IMR-90 (cell line): ENCODE data around the gene MICOS13. TPM values are rescaled to one million over a fixed set of nuclear protein-coding genes. Genes with fewer than 3 reads are reported as not detected.

ENCODE experiments used
- ATAC-seq: fragments of 200-7000 bp; cut with Tn5 transposase; 2 replicates; pipeline ENCODE4 v1.9.1; 2020; ENCODE audit warnings: low read depth, mild to moderate bottlenecking, moderate library complexity
- BruUV-seq: library from RNA; stranded (reverse); fragments of 400-500 nt; replicated peaks from 2 replicates; lab custom pipeline; 2021; lab: Mats Ljungman, UMichigan
- CTCF ChIA-PET: fragments of 300-600 bp; formaldehyde crosslinking; extraction: SDS; loops from one replicate; lab custom pipeline; 2021; ENCODE audit warnings: antibody characterized with exemption; lab: Yijun Ruan, JAX
- POLR2A ChIA-PET: fragments of 300-600 bp; sonication (Branson Sonifier 250); formaldehyde crosslinking; loops from one replicate; lab custom pipeline; 2022; ENCODE audit warnings: antibody characterized with exemption; ENCODE audit not compliant: unreplicated experiment; lab: Charles Lee
- DNase-seq: peaks from one replicate; pipeline ENCODE4 v3.0.0; 2013
- H2AFZ ChIP-seq: replicated peaks from 2 replicates; pipeline ENCODE3; 2013; ENCODE audit warnings: low read length, mild to moderate bottlenecking; ENCODE audit not compliant: poor library complexity
- H2AK5ac ChIP-seq: 2 replicates; pipeline ENCODE4 v1.6.1; 2013; ENCODE audit warnings: low read depth, low read length, inconsistent platforms
- H2AK9ac ChIP-seq: replicated peaks from 2 replicates; pipeline ENCODE3; 2013; ENCODE audit warnings: mild to moderate bottlenecking, low read depth, low read length, moderate library complexity; ENCODE audit not compliant: poor library complexity
- H2BK120ac ChIP-seq: 2 replicates; pipeline ENCODE4 v1.6.1; 2013; ENCODE audit warnings: low read depth, low read length, inconsistent platforms
- H2BK15ac ChIP-seq: 3 replicates; pipeline ENCODE4 v1.6.1; 2013; ENCODE audit warnings: low read depth, low read length, inconsistent platforms
- H2BK20ac ChIP-seq: 2 replicates; pipeline ENCODE4 v1.6.1; 2013; ENCODE audit warnings: low read depth, mild to moderate bottlenecking, inconsistent platforms, low read length, moderate library complexity
- H2BK5ac ChIP-seq: 2 replicates; pipeline ENCODE4 v1.6.1; 2013; ENCODE audit warnings: mild to moderate bottlenecking, low read depth, low read length, inconsistent platforms; ENCODE audit not compliant: poor library complexity, severe bottlenecking
- H3K14ac ChIP-seq: replicated peaks from 2 replicates; pipeline ENCODE4 v1.6.1; 2013; ENCODE audit warnings: low read depth, low read length, inconsistent platforms
- H3K18ac ChIP-seq: 2 replicates; pipeline ENCODE4 v1.6.1; 2013; ENCODE audit warnings: low read depth, low read length, control low read depth
- H3K23ac ChIP-seq: 2 replicates; pipeline ENCODE4 v1.6.1; 2013; ENCODE audit warnings: low read depth, low read length, inconsistent platforms
- H3K27ac ChIP-seq: 2 replicates; pipeline ENCODE4 v1.5.1; 2013; ENCODE audit warnings: mild to moderate bottlenecking, control low read depth, low read length; ENCODE audit not compliant: insufficient read depth
- H3K27me3 ChIP-seq: 2 replicates; pipeline ENCODE4 v1.6.1; 2013; ENCODE audit warnings: low read length; ENCODE audit not compliant: control insufficient read depth, insufficient read depth
- H3K36me3 ChIP-seq: 2 replicates; pipeline ENCODE4 v1.6.1; 2013; ENCODE audit warnings: low read length, mixed read lengths; ENCODE audit not compliant: control insufficient read depth, insufficient read depth
- H3K4ac ChIP-seq: 2 replicates; pipeline ENCODE4 v1.6.1; 2013; ENCODE audit warnings: low read depth, low read length, inconsistent platforms
- H3K4me1 ChIP-seq: 2 replicates; pipeline ENCODE4 v1.6.1; 2013; ENCODE audit warnings: low read length, mixed read lengths; ENCODE audit not compliant: control insufficient read depth, insufficient read depth
- H3K4me2 ChIP-seq: 2 replicates; pipeline ENCODE4 v1.6.1; 2013; ENCODE audit warnings: low read depth, mild to moderate bottlenecking, control low read depth, low read length, moderate library complexity
- H3K4me3 ChIP-seq: 2 replicates; pipeline ENCODE4 v1.5.1; 2013; ENCODE audit warnings: low read depth, mild to moderate bottlenecking, control low read depth, low read length, moderate library complexity; ENCODE audit not compliant: insufficient read depth
- H3K56ac ChIP-seq: 2 replicates; pipeline ENCODE4 v1.6.1; 2013; ENCODE audit warnings: low read length, inconsistent platforms; ENCODE audit not compliant: insufficient read depth; ENCODE audit errors: extremely low read depth
- H3K79me1 ChIP-seq, 2 experiments: 2 replicates each; pipeline ENCODE4 v1.6.1; 2013; ENCODE audit warnings: low read length in 2 of 2, inconsistent platforms in 1 of 2, low read depth in 1 of 2
- H3K9ac ChIP-seq: 2 replicates; pipeline ENCODE4 v1.6.1; 2013; ENCODE audit warnings: low read depth, low read length, control low read depth
- H3K9me1 ChIP-seq: 2 replicates; pipeline ENCODE4 v1.6.1; 2013; ENCODE audit warnings: low read length, inconsistent platforms; ENCODE audit not compliant: insufficient read depth
- H3K9me3 ChIP-seq: 2 replicates; pipeline ENCODE4 v1.6.1; 2013; ENCODE audit warnings: low read length; ENCODE audit not compliant: control insufficient read depth, insufficient read depth
- H4K20me1 ChIP-seq: 2 replicates; pipeline ENCODE4 v1.6.1; 2013; ENCODE audit warnings: low read length, inconsistent platforms; ENCODE audit not compliant: insufficient read depth
- H4K5ac ChIP-seq: 2 replicates; pipeline ENCODE4 v1.6.1; 2013; ENCODE audit warnings: mild to moderate bottlenecking, low read depth, low read length, control low read depth
- H4K8ac ChIP-seq, 2 experiments: 2 replicates each; pipeline ENCODE4 v1.6.1; 2013; ENCODE audit warnings: low read depth in 2 of 2, low read length in 2 of 2, control low read depth in 1 of 2, inconsistent platforms in 1 of 2
- H4K91ac ChIP-seq: 2 replicates; pipeline ENCODE4 v1.6.1; 2013; ENCODE audit warnings: low read depth, low read length, inconsistent platforms; ENCODE audit not compliant: insufficient read depth
- BHLHE40 ChIP-seq: fragments of 150-350 bp; IDR thresholded peaks from 2 replicates; pipeline ENCODE4 v1.6.1; 2016; ENCODE audit warnings: mild to moderate bottlenecking, low read depth, low read length
- CEBPB ChIP-seq: IDR thresholded peaks from 2 replicates; pipeline ENCODE4 v1.6.1; 2012; ENCODE audit warnings: low read depth, low read length, improper control_type of control experiment
- CHD1 ChIP-seq: IDR thresholded peaks from 2 replicates; pipeline ENCODE4 v1.6.1; 2012; ENCODE audit warnings: low read depth, low read length, improper control_type of control experiment
- FOS ChIP-seq: fragments of 150-350 bp; IDR thresholded peaks from 2 replicates; pipeline ENCODE4 v1.6.1; 2016; ENCODE audit warnings: low read depth, low read length
- MAFK ChIP-seq: IDR thresholded peaks from 2 replicates; pipeline ENCODE4 v1.6.1; 2012; ENCODE audit warnings: low read depth, low read length, improper control_type of control experiment
- MAZ ChIP-seq: IDR thresholded peaks from 2 replicates; pipeline ENCODE4 v1.6.1; 2012; ENCODE audit warnings: low read depth, mild to moderate bottlenecking, low read length, improper control_type of control experiment, moderate library complexity, borderline replicate concordance
- MXI1 ChIP-seq: IDR thresholded peaks from 2 replicates; pipeline ENCODE4 v1.6.1; 2012; ENCODE audit warnings: low read depth, mild to moderate bottlenecking, low read length, moderate library complexity, borderline replicate concordance
- NFE2L2 ChIP-seq: fragments of 150-350 bp; IDR thresholded peaks from 2 replicates; pipeline ENCODE4 v1.6.1; 2016; ENCODE audit warnings: low read depth, mild to moderate bottlenecking, low read length
- POLR2A ChIP-seq: IDR thresholded peaks from 2 replicates; pipeline ENCODE4 v1.6.1; 2012; ENCODE audit warnings: mild to moderate bottlenecking, low read depth, low read length
- RAD21 ChIP-seq: IDR thresholded peaks from 2 replicates; pipeline ENCODE4 v1.6.1; 2012; ENCODE audit warnings: low read length, improper control_type of control experiment
- RCOR1 ChIP-seq: IDR thresholded peaks from 2 replicates; pipeline ENCODE4 v1.6.1; 2012; ENCODE audit warnings: mild to moderate bottlenecking, low read length, improper control_type of control experiment; ENCODE audit not compliant: insufficient replicate concordance
- RFX5 ChIP-seq: IDR thresholded peaks from 2 replicates; pipeline ENCODE4 v1.8.0; 2012; ENCODE audit warnings: low read depth, mild to moderate bottlenecking, low read length, moderate library complexity
- SMC3 ChIP-seq: fragments of 150-350 bp; IDR thresholded peaks from 2 replicates; pipeline ENCODE4 v1.6.1; 2016; ENCODE audit warnings: low read depth, mild to moderate bottlenecking, antibody characterized with exemption, low read length, moderate library complexity
- WGBS, 2 experiments: methylation state at CpG; one replicate each; pipeline versions ENCODE4 v1.1.5 to v1.1.7; 2013; ENCODE audit warnings: missing lambda C conversion rate in 2 of 2; ENCODE audit not compliant: insufficient read length in 1 of 2; ENCODE audit errors: extremely low coverage in 2 of 2; 5-methylcytosine and 5-hydroxymethylcytosine counted together
- dilution Hi-C: fragments of 300-500 bp; cut with HindIII; formaldehyde crosslinking; loops from one replicate; pipeline ENCODE4 v1.14.3; 2018; ENCODE audit warnings: low sequenced_read_pairs; ENCODE audit not compliant: unreplicated experiment
- in situ Hi-C: fragments of 300-500 bp; cut with MboI; formaldehyde crosslinking; loops from 3 replicates; pipeline ENCODE4 v1.14.3; 2019; ENCODE audit warnings: low sequenced_read_pairs, inconsistent platforms, mixed read lengths
- intact Hi-C: fragments of 100-400 bp; cut with micrococcal nuclease; formaldehyde crosslinking; loops from 2 replicates; pipeline ENCODE4 v1.10.0; 2022
- polyA plus RNA-seq, 3 experiments: library from polyadenylated mRNA; depleted of rRNA; stranded (reverse); fragments of >200 nt; gene quantifications; 2 replicates each; pipeline ENCODE4 v1.2.3, GENCODE V29; 2012; ENCODE audit warnings: low replicate concordance in 1 of 3
- total RNA-seq: library from RNA; depleted of rRNA; stranded (reverse); fragments of >200 nt; gene quantifications from 2 replicates; pipeline ENCODE4 v1.2.3, GENCODE V29; 2012
- TF ChIP-seq, protein P1 (sequence below): fragments of 150-350 bp; IDR thresholded peaks from 2 replicates; pipeline ENCODE4 v1.6.1; 2017; ENCODE audit warnings: mild to moderate bottlenecking, antibody characterized with exemption, low read length, low read depth
- TF ChIP-seq, protein P2 (sequence below): conservative IDR thresholded peaks from 2 replicates; pipeline ENCODE4 v1.5.1; 2012; ENCODE audit warnings: mild to moderate bottlenecking, low read depth, low read length, improper control_type of control experiment
- TF ChIP-seq, protein P3 (sequence below): fragments of 150-350 bp; IDR thresholded peaks from 2 replicates; pipeline ENCODE4 v1.6.1; 2016; ENCODE audit warnings: low read depth, mild to moderate bottlenecking, low read length, moderate library complexity, borderline replicate concordance

The MICOS13 gene
- total and polyA plus RNA-seq, 2 of the 4 experiments (the other 2 are of a cell fraction) = 14.5 to 48.9 TPM

DNA sequence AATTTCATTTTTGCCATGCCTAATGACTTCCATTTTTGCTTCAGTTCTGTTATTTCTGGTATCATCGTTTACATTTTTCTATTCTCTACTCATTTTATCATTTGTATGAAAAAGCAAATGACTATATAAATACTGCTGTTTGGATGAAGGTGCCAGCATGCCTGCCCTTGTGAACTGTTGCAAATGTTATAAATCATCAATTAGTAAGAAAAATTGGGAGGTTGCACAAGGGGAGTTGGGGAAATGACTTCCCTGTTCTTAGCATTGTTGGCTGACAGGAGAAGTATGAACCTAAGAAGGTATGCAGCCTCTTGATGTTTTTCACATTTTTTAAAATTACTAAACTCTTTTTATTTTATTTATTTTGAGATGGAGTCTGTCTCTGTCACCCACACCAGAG is 42.3 kb downstream of the MICOS13 start:
- Histone ChIP-seq H2AK9ac (no peak overlapping the region), H3K9me3 (no peaks in the 10 kb centered on the region), H2BK20ac (no peak overlapping the region), H3K4me3 (no peak overlapping the region), H3K56ac (no peak overlapping the region), H4K91ac (no peak overlapping the region), H3K27me3 (no peaks in the 10 kb centered on the region), H3K36me3 (peaks cover 10% of the 10 kb centered on the region), H4K20me1 (peaks cover 80% of the 10 kb centered on the region), H3K23ac (0 out of 2 replicates have a peak overlapping the region, but pooled peaks have one; percentile 2), H3K14ac (no peak overlapping the region), H3K4ac (no peak overlapping the region), H3K4me1 (peaks cover 10% of the 10 kb centered on the region), H2AFZ (no peak overlapping the region), H4K8ac (no peak overlapping the region), H3K9ac (no peak overlapping the region), H3K27ac (peak overlapping the region; percentile 52; the same call in 1 of the 2 replicates), H2BK5ac (peak overlapping the region; percentile 41), H3K4me2 (peak overlapping the region; percentile 48; the same call in 1 of the 2 replicates), H2BK120ac (no peak overlapping the region), H4K5ac (no peak overlapping the region), H2BK15ac (no peak overlapping the region), H3K9me1 (peaks cover 14% of the 10 kb centered on the region), H2AK5ac (no peak overlapping the region), H3K79me1 (peaks cover 19 to 62% of the 10 kb centered on the region in 2 experiments; a peak in 3 of 4 replicates), H3K18ac (no peak overlapping the region)
- peak; percentile 34 for DNase-seq
- CTCF ChIA-PET = no interaction called here
- no peak for TF ChIP-seq RFX5
- TF ChIP-seq RAD21 = no peak
- no peak for TF ChIP-seq FOS
- no peak for TF ChIP-seq MXI1
- TF ChIP-seq, protein P1, sequence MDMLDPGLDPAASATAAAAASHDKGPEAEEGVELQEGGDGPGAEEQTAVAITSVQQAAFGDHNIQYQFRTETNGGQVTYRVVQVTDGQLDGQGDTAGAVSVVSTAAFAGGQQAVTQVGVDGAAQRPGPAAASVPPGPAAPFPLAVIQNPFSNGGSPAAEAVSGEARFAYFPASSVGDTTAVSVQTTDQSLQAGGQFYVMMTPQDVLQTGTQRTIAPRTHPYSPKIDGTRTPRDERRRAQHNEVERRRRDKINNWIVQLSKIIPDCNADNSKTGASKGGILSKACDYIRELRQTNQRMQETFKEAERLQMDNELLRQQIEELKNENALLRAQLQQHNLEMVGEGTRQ = no peak
- no peak for TF ChIP-seq CHD1
- TF ChIP-seq MAFK = no peak
- TF ChIP-seq, protein P2, sequence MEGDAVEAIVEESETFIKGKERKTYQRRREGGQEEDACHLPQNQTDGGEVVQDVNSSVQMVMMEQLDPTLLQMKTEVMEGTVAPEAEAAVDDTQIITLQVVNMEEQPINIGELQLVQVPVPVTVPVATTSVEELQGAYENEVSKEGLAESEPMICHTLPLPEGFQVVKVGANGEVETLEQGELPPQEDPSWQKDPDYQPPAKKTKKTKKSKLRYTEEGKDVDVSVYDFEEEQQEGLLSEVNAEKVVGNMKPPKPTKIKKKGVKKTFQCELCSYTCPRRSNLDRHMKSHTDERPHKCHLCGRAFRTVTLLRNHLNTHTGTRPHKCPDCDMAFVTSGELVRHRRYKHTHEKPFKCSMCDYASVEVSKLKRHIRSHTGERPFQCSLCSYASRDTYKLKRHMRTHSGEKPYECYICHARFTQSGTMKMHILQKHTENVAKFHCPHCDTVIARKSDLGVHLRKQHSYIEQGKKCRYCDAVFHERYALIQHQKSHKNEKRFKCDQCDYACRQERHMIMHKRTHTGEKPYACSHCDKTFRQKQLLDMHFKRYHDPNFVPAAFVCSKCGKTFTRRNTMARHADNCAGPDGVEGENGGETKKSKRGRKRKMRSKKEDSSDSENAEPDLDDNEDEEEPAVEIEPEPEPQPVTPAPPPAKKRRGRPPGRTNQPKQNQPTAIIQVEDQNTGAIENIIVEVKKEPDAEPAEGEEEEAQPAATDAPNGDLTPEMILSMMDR = no peak
- peak; percentile 58 for TF ChIP-seq CEBPB
- TF ChIP-seq POLR2A = no peak
- no peak for TF ChIP-seq RCOR1
- no peak for TF ChIP-seq SMC3
- TF ChIP-seq BHLHE40 = peak; percentile 47
- TF ChIP-seq, protein P3, sequence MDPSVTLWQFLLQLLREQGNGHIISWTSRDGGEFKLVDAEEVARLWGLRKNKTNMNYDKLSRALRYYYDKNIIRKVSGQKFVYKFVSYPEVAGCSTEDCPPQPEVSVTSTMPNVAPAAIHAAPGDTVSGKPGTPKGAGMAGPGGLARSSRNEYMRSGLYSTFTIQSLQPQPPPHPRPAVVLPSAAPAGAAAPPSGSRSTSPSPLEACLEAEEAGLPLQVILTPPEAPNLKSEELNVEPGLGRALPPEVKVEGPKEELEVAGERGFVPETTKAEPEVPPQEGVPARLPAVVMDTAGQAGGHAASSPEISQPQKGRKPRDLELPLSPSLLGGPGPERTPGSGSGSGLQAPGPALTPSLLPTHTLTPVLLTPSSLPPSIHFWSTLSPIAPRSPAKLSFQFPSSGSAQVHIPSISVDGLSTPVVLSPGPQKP = no peak
- TF ChIP-seq MAZ = no peak
- no peak for TF ChIP-seq NFE2L2
- no CpG with 5 or more reads among the region's 1 CpG for WGBS, 2 experiments
- peak; percentile 63 for ATAC-seq
- in situ Hi-C loops (no loop called here), dilution Hi-C loops (no loop called here), intact Hi-C loops (no loop called here)
- POLR2A ChIA-PET = interaction anchor here (0.5 kb wide), 1 partner anchor 71 kb away, joined by 4 read pairs; no protein-coding TSS in a partner anchor
- no TSS peak for BruUV-seq
